Neural progenitor cell (in vitro differentiated cells): ENCODE data around the gene IL1RAPL1. TPM values are rescaled to one million over a fixed set of nuclear protein-coding genes. Genes with fewer than 3 reads are reported as not detected.

Experiments
- DNase-seq: peaks from one replicate; pipeline ENCODE4 v3.0.0-alpha.2; 2016; ENCODE audit warnings: low spot score
- H2AFZ ChIP-seq: fragments of 200-600 bp; sonication (generic); replicated peaks from 2 replicates; pipeline ENCODE4 v1.6.1; 2016; ENCODE audit warnings: antibody characterized with exemption
- H3F3A ChIP-seq: fragments of 200-600 bp; sonication (generic); 2 replicates; pipeline ENCODE4 v1.6.1; 2016; ENCODE audit warnings: antibody characterized with exemption, low read depth
- H3K27ac ChIP-seq: fragments of 200-600 bp; sonication (generic); 2 replicates; pipeline ENCODE4 v1.5.1; 2016; ENCODE audit warnings: mild to moderate bottlenecking
- H3K27me3 ChIP-seq: fragments of 200-600 bp; sonication (generic); 2 replicates; pipeline ENCODE4 v1.6.1; 2016; ENCODE audit warnings: mild to moderate bottlenecking, moderate library complexity
- H3K36me3 ChIP-seq: fragments of 200-600 bp; sonication (generic); 2 replicates; pipeline ENCODE4 v1.5.1; 2016
- H3K4me1 ChIP-seq: fragments of 200-600 bp; sonication (generic); 2 replicates; pipeline ENCODE4 v1.6.1; 2016; ENCODE audit warnings: mixed run types
- H3K4me2 ChIP-seq: fragments of 200-600 bp; sonication (generic); 2 replicates; pipeline ENCODE4 v1.6.1; 2016
- H3K4me3 ChIP-seq: fragments of 200-600 bp; sonication (generic); 2 replicates; pipeline ENCODE4 v1.5.1; 2016
- H3K79me2 ChIP-seq: fragments of 200-600 bp; sonication (generic); 2 replicates; pipeline ENCODE4 v1.6.1; 2016; ENCODE audit warnings: low read depth
- H3K9ac ChIP-seq: fragments of 200-600 bp; sonication (generic); 2 replicates; pipeline ENCODE4 v1.6.1; 2016
- H3K9me3 ChIP-seq: fragments of 200-600 bp; sonication (generic); 2 replicates; pipeline ENCODE4 v1.5.1; 2016; ENCODE audit warnings: low read depth
- H4K20me1 ChIP-seq: fragments of 200-600 bp; sonication (generic); 2 replicates; pipeline ENCODE4 v1.6.1; 2016; ENCODE audit warnings: low read depth
- H3K27ac Mint-ChIP-seq: 3 replicates; pipeline ENCODE4 v1.8.0; 2021; ENCODE audit warnings: mixed read lengths
- H3K27me3 Mint-ChIP-seq: 2 replicates; pipeline ENCODE4 v1.8.0; 2022; ENCODE audit warnings: low read depth, mild to moderate bottlenecking, inconsistent platforms, moderate library complexity, mixed read lengths; ENCODE audit not compliant: insufficient read depth
- H3K36me3 Mint-ChIP-seq: 3 replicates; pipeline ENCODE4 v1.8.0; 2021; ENCODE audit warnings: mixed read lengths
- H3K4me1 Mint-ChIP-seq: 3 replicates; pipeline ENCODE4 v1.8.0; 2021; ENCODE audit warnings: mixed read lengths
- H3K4me3 Mint-ChIP-seq: 3 replicates; pipeline ENCODE4 v1.8.0; 2021; ENCODE audit warnings: mild to moderate bottlenecking, moderate library complexity, mixed read lengths
- H3K9me3 Mint-ChIP-seq: 3 replicates; pipeline ENCODE4 v1.8.0; 2020; ENCODE audit warnings: mixed read lengths
- CTCF ChIP-seq: fragments of 200-600 bp; sonication (generic); IDR thresholded peaks from 2 replicates; pipeline ENCODE4 v1.5.1; 2017; ENCODE audit warnings: antibody characterized with exemption, mild to moderate bottlenecking
- EZH2 ChIP-seq: fragments of 200-600 bp; sonication (generic); IDR thresholded peaks from 2 replicates; pipeline ENCODE4 v1.6.1; 2017; ENCODE audit warnings: antibody characterized with exemption, mild to moderate bottlenecking, moderate library complexity
- EZH2phosphoT487 ChIP-seq: fragments of 200-600 bp; sonication (generic); IDR thresholded peaks from 2 replicates; pipeline ENCODE4 v1.6.1; 2017; ENCODE audit warnings: antibody characterized with exemption
- total RNA-seq: library from RNA; depleted of rRNA; stranded (reverse); fragments of >200 nt; gene quantifications from 2 replicates; pipeline ENCODE4 v1.2.3, GENCODE V29; 2015; ENCODE audit warnings: low replicate concordance

The IL1RAPL1 gene
- total RNA-seq, 1 donor from 2014 or later = 13.4 TPM

- Histone ChIP-seq H3K79me2 (no peaks in the 10 kb centered on the region), H4K20me1 (no peaks in the 10 kb centered on the region), H3K9me3 (no peaks in the 10 kb centered on the region), H3K36me3 (no peaks in the 10 kb centered on the region), H3K27ac (no peak overlapping the region), H3K4me1 (no peaks in the 10 kb centered on the region), H3K27me3 (no peaks in the 10 kb centered on the region), H2AFZ (no peak overlapping the region), H3K4me3 (no peak overlapping the region), H3F3A (no peaks in the 10 kb centered on the region), H3K4me2 (no peak overlapping the region), H3K9ac (no peak overlapping the region)
- DNase-seq = no peak
- Mint-ChIP-seq H3K27ac (no peak overlapping the region), H3K36me3 (no peaks in the 10 kb centered on the region), H3K9me3 (peaks cover 9% of the 10 kb centered on the region), H3K27me3 (no peaks in the 10 kb centered on the region), H3K4me3 (no peak overlapping the region), H3K4me1 (no peaks in the 10 kb centered on the region)
- TF ChIP-seq CTCF (no peak), EZH2 (no peak), EZH2phosphoT487 (no peak)
These were observed 795.6 kb downstream of the IL1RAPL1 start for GRCh38 chrX:29382811-29383210.

GRCh38 chrX:29388509-29388908 is 801.3 kb downstream of the IL1RAPL1 start:
- Histone ChIP-seq H3K36me3 (no peaks in the 10 kb centered on the region), H3K9me3 (no peaks in the 10 kb centered on the region), H3K4me3 (no peak overlapping the region), H3K4me2 (no peak overlapping the region), H3K27me3 (no peaks in the 10 kb centered on the region), H2AFZ (no peak overlapping the region), H3K9ac (no peak overlapping the region), H3K27ac (no peak overlapping the region), H3K4me1 (peaks cover 3% of the 10 kb centered on the region), H3K79me2 (no peaks in the 10 kb centered on the region), H3F3A (no peaks in the 10 kb centered on the region), H4K20me1 (no peaks in the 10 kb centered on the region)
- DNase-seq = no peak
- no peaks in the 10 kb centered on the region for H3K4me1 Mint-ChIP-seq
- no peaks in the 10 kb centered on the region for H3K36me3 Mint-ChIP-seq
- TF ChIP-seq EZH2 (no peak), EZH2phosphoT487 (no peak), CTCF (no peak)
- no peak overlapping the region for H3K27ac Mint-ChIP-seq
- H3K4me3 Mint-ChIP-seq = no peak overlapping the region
- H3K27me3 Mint-ChIP-seq = peaks cover 2% of the 10 kb centered on the region
- H3K9me3 Mint-ChIP-seq = peaks cover 3% of the 10 kb centered on the region

- peaks cover 3% of the 10 kb centered on the region for H3K9me3 Mint-ChIP-seq
- H3K4me1 Mint-ChIP-seq = no peaks in the 10 kb centered on the region
- H3K4me3 Mint-ChIP-seq = no peak overlapping the region
- no peaks in the 10 kb centered on the region for H3K36me3 ChIP-seq
- no peak overlapping the region for H2AFZ ChIP-seq
- no peaks in the 10 kb centered on the region for H3K79me2 ChIP-seq
- no peaks in the 10 kb centered on the region for H4K20me1 ChIP-seq
- no peaks in the 10 kb centered on the region for H3K27me3 ChIP-seq
- H3K27me3 Mint-ChIP-seq = peaks cover 4% of the 10 kb centered on the region
- H3K9me3 ChIP-seq = peaks cover 6% of the 10 kb centered on the region
- H3K27ac Mint-ChIP-seq = no peak overlapping the region
- no peaks in the 10 kb centered on the region for H3K4me1 ChIP-seq
- H3K9ac ChIP-seq = no peak overlapping the region
- H3K27ac ChIP-seq = no peak overlapping the region
- H3F3A ChIP-seq = no peaks in the 10 kb centered on the region
- no peaks in the 10 kb centered on the region for H3K36me3 Mint-ChIP-seq
- H3K4me3 ChIP-seq = no peak overlapping the region
- no peak for DNase-seq
- H3K4me2 ChIP-seq = no peak overlapping the region
- TF ChIP-seq EZH2phosphoT487 (no peak), CTCF (no peak), EZH2 (no peak)
These were observed 810.3 kb downstream of the IL1RAPL1 start for GRCh38 chrX:29397506-29397905.
